Neural cell (in vitro differentiated cells): Measurements from ENCODE around the gene GSE1. TPM values are rescaled to one million over a fixed set of nuclear protein-coding genes. Genes with fewer than 3 reads are reported as not detected.

Experiments
- H2AFZ ChIP-seq: fragments of 200-600, 300-800 bp; sonication (generic), shearing (Covaris generic); 2 replicates; pipeline ENCODE4 v1.6.0; 2014; ENCODE audit warnings: low read depth, mild to moderate bottlenecking, antibody characterized with exemption, low read length, moderate library complexity
- H3F3A ChIP-seq: fragments of 200-600 bp; shearing (Covaris generic); 2 replicates; pipeline ENCODE4 v1.6.1; 2016; ENCODE audit warnings: mild to moderate bottlenecking, moderate library complexity, mixed read lengths, antibody characterized with exemption, low read length; ENCODE audit not compliant: insufficient read depth, poor library complexity, severe bottlenecking
- H3K27ac ChIP-seq: fragments of 200-600, 300-800 bp; sonication (generic), shearing (Covaris generic); 2 replicates; pipeline ENCODE4 v1.5.1; 2014; ENCODE audit warnings: mild to moderate bottlenecking, low read length, moderate library complexity
- H3K27me3 ChIP-seq: fragments of 300-800, 200-600 bp; sonication (generic), shearing (Covaris generic); 2 replicates; pipeline ENCODE4 v1.6.0; 2014; ENCODE audit warnings: mild to moderate bottlenecking, low read depth, low read length, moderate library complexity; ENCODE audit not compliant: insufficient read depth
- H3K36me3 ChIP-seq: fragments of 300-800, 200-600 bp; sonication (generic), shearing (Covaris generic); 2 replicates; pipeline ENCODE4 v1.5.1; 2014; ENCODE audit warnings: mild to moderate bottlenecking, antibody characterized with exemption, low read length, moderate library complexity; ENCODE audit not compliant: insufficient read depth
- H3K4me2 ChIP-seq: fragments of 300-800, 200-600 bp; sonication (generic), shearing (Covaris generic); 2 replicates; pipeline ENCODE4 v1.6.0; 2014; ENCODE audit warnings: mild to moderate bottlenecking, low read length
- H3K4me3 ChIP-seq: fragments of 300-800, 200-600 bp; sonication (generic), shearing (Covaris generic); 2 replicates; pipeline ENCODE4 v1.5.1; 2014; ENCODE audit warnings: mild to moderate bottlenecking, low read length, moderate library complexity
- H3K79me2 ChIP-seq: fragments of 200-600 bp; shearing (Covaris generic); replicated peaks from 2 replicates; pipeline ENCODE4 v1.6.0; 2014; ENCODE audit warnings: mild to moderate bottlenecking, low read length, moderate library complexity; ENCODE audit not compliant: insufficient read depth
- H3K9ac ChIP-seq: fragments of 300-800, 200-600 bp; sonication (generic), shearing (Covaris generic); 2 replicates; pipeline ENCODE4 v1.6.1; 2016; ENCODE audit warnings: mild to moderate bottlenecking, low read length, mixed read lengths
- H3K9me2 ChIP-seq: fragments of 200-600 bp; shearing (Covaris generic); 2 replicates; pipeline ENCODE4 v1.6.1; 2016; ENCODE audit warnings: mild to moderate bottlenecking, low read length, mixed read lengths; ENCODE audit not compliant: insufficient read depth
- H3K9me3 ChIP-seq: fragments of 200-600, 300-800 bp; sonication (generic), shearing (Covaris generic); 2 replicates; pipeline ENCODE4 v1.6.1; 2016; ENCODE audit warnings: mild to moderate bottlenecking, mixed run types, low read length, moderate library complexity, mixed read lengths
- H4K20me1 ChIP-seq: fragments of 200-600 bp; shearing (Covaris generic); 2 replicates; pipeline ENCODE4 v1.6.1; 2016; ENCODE audit warnings: mild to moderate bottlenecking, mixed run types; ENCODE audit not compliant: insufficient read depth
- EP300 ChIP-seq: fragments of 450-650 bp; conservative IDR thresholded peaks from 2 replicates; pipeline ENCODE4 v1.6.1; 2014; ENCODE audit warnings: antibody characterized with exemption, mild to moderate bottlenecking, moderate library complexity; ENCODE audit not compliant: poor library complexity, severe bottlenecking
- EZH2 ChIP-seq: fragments of 200-600, 300-800 bp; shearing (Covaris generic), sonication (generic); IDR thresholded peaks from 2 replicates; pipeline ENCODE4 v1.6.1; 2014; ENCODE audit warnings: antibody characterized with exemption, low read length, borderline replicate concordance, mild to moderate bottlenecking; ENCODE audit not compliant: insufficient read depth, poor library complexity, severe bottlenecking
- MXI1 ChIP-seq: fragments of 450-650 bp; conservative IDR thresholded peaks from 2 replicates; pipeline ENCODE4 v1.6.1; 2014; ENCODE audit warnings: antibody characterized with exemption, mild to moderate bottlenecking; ENCODE audit not compliant: poor library complexity, severe bottlenecking
- POLR2AphosphoS5 ChIP-seq: IDR thresholded peaks from 2 replicates; pipeline ENCODE4 v1.6.1; 2012
- RAD21 ChIP-seq: fragments of 450-650 bp; conservative IDR thresholded peaks from 2 replicates; pipeline ENCODE4 v1.6.1; 2014; ENCODE audit warnings: antibody characterized with exemption, mild to moderate bottlenecking, moderate library complexity
- SMC3 ChIP-seq: fragments of 450-650 bp; conservative IDR thresholded peaks from 2 replicates; pipeline ENCODE4 v1.6.1; 2014; ENCODE audit warnings: antibody characterized with exemption, mild to moderate bottlenecking, moderate library complexity; ENCODE audit not compliant: poor library complexity
- TAF1 ChIP-seq: IDR thresholded peaks from 2 replicates; pipeline ENCODE4 v1.6.1; 2012; ENCODE audit warnings: low read depth
- polyA plus RNA-seq: library from polyadenylated mRNA; depleted of rRNA; stranded (reverse); fragments of >200 nt; gene quantifications from 2 replicates; pipeline ENCODE4 v1.2.3, GENCODE V29; 2014
- TF ChIP-seq, protein P1 (sequence below): IDR thresholded peaks from 2 replicates; pipeline ENCODE4 v1.6.1; 2012; ENCODE audit warnings: borderline replicate concordance
- TF ChIP-seq, protein P2 (sequence below): fragments of 450-650 bp; IDR thresholded peaks from 2 replicates; pipeline ENCODE4 v1.5.1; 2014; ENCODE audit warnings: antibody characterized with exemption, mild to moderate bottlenecking, moderate library complexity; ENCODE audit not compliant: poor library complexity, severe bottlenecking

Gene GSE1
- polyA plus RNA-seq, 1 donor from 2014 or later: 35.6 TPM

GRCh38 chr16:85637808-85638647 is 24.9 kb downstream of the GSE1 start:
- Histone ChIP-seq H2AFZ (no peak overlapping the region), H3K9me2 (no peaks in the 10 kb centered on the region), H3F3A (no peaks in the 10 kb centered on the region), H3K4me3 (no peak overlapping the region), H4K20me1 (peaks cover 4% of the 10 kb centered on the region), H3K36me3 (no peaks in the 10 kb centered on the region), H3K79me2 (peaks cover 14% of the 10 kb centered on the region), H3K27me3 (no peaks in the 10 kb centered on the region), H3K4me2 (no peak overlapping the region), H3K27ac (peak overlapping the region; percentile 28), H3K9me3 (no peaks in the 10 kb centered on the region), H3K9ac (no peak overlapping the region)
- TF ChIP-seq, protein P1, sequence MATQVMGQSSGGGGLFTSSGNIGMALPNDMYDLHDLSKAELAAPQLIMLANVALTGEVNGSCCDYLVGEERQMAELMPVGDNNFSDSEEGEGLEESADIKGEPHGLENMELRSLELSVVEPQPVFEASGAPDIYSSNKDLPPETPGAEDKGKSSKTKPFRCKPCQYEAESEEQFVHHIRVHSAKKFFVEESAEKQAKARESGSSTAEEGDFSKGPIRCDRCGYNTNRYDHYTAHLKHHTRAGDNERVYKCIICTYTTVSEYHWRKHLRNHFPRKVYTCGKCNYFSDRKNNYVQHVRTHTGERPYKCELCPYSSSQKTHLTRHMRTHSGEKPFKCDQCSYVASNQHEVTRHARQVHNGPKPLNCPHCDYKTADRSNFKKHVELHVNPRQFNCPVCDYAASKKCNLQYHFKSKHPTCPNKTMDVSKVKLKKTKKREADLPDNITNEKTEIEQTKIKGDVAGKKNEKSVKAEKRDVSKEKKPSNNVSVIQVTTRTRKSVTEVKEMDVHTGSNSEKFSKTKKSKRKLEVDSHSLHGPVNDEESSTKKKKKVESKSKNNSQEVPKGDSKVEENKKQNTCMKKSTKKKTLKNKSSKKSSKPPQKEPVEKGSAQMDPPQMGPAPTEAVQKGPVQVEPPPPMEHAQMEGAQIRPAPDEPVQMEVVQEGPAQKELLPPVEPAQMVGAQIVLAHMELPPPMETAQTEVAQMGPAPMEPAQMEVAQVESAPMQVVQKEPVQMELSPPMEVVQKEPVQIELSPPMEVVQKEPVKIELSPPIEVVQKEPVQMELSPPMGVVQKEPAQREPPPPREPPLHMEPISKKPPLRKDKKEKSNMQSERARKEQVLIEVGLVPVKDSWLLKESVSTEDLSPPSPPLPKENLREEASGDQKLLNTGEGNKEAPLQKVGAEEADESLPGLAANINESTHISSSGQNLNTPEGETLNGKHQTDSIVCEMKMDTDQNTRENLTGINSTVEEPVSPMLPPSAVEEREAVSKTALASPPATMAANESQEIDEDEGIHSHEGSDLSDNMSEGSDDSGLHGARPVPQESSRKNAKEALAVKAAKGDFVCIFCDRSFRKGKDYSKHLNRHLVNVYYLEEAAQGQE: no peak
- no peak for TF ChIP-seq RAD21
- TF ChIP-seq, protein P2, sequence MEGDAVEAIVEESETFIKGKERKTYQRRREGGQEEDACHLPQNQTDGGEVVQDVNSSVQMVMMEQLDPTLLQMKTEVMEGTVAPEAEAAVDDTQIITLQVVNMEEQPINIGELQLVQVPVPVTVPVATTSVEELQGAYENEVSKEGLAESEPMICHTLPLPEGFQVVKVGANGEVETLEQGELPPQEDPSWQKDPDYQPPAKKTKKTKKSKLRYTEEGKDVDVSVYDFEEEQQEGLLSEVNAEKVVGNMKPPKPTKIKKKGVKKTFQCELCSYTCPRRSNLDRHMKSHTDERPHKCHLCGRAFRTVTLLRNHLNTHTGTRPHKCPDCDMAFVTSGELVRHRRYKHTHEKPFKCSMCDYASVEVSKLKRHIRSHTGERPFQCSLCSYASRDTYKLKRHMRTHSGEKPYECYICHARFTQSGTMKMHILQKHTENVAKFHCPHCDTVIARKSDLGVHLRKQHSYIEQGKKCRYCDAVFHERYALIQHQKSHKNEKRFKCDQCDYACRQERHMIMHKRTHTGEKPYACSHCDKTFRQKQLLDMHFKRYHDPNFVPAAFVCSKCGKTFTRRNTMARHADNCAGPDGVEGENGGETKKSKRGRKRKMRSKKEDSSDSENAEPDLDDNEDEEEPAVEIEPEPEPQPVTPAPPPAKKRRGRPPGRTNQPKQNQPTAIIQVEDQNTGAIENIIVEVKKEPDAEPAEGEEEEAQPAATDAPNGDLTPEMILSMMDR: no peak
- no peak for TF ChIP-seq MXI1
- no peak for TF ChIP-seq EZH2
- no peak for TF ChIP-seq TAF1
- TF ChIP-seq EP300: no peak
- no peak for TF ChIP-seq POLR2AphosphoS5
- TF ChIP-seq SMC3: no peak

GRCh38 chr16:85638695-85639409 is 25.7 kb downstream of the GSE1 start:
- no peaks in the 10 kb centered on the region for H3K27me3 ChIP-seq
- no peak overlapping the region for H3K4me3 ChIP-seq
- no peaks in the 10 kb centered on the region for H3K36me3 ChIP-seq
- H3K9me2 ChIP-seq: no peaks in the 10 kb centered on the region
- H3K79me2 ChIP-seq: peaks cover 11% of the 10 kb centered on the region
- no peak overlapping the region for H3K9ac ChIP-seq
- H3K27ac ChIP-seq: no peak overlapping the region
- TF ChIP-seq POLR2AphosphoS5: no peak
- no peak for TF ChIP-seq MXI1
- TF ChIP-seq EP300: no peak
- TF ChIP-seq, protein P2: no peak
- no peak for TF ChIP-seq RAD21
- no peak for TF ChIP-seq EZH2
- TF ChIP-seq, protein P1: no peak
- TF ChIP-seq SMC3: no peak
- no peak for TF ChIP-seq TAF1
- no peaks in the 10 kb centered on the region for H3K9me3 ChIP-seq
- no peak overlapping the region for H3K4me2 ChIP-seq
- no peaks in the 10 kb centered on the region for H3F3A ChIP-seq
- peaks cover 4% of the 10 kb centered on the region for H4K20me1 ChIP-seq
- H2AFZ ChIP-seq: no peak overlapping the region
